Measurements from ENCODE around the gene NTN1. TPM values are rescaled to one million over a fixed set of nuclear protein-coding genes. Genes with fewer than 3 reads are reported as not detected.

Gene NTN1
- total RNA-seq, result 0.72 and 2.4 TPM in 2 replicates

DNA sequence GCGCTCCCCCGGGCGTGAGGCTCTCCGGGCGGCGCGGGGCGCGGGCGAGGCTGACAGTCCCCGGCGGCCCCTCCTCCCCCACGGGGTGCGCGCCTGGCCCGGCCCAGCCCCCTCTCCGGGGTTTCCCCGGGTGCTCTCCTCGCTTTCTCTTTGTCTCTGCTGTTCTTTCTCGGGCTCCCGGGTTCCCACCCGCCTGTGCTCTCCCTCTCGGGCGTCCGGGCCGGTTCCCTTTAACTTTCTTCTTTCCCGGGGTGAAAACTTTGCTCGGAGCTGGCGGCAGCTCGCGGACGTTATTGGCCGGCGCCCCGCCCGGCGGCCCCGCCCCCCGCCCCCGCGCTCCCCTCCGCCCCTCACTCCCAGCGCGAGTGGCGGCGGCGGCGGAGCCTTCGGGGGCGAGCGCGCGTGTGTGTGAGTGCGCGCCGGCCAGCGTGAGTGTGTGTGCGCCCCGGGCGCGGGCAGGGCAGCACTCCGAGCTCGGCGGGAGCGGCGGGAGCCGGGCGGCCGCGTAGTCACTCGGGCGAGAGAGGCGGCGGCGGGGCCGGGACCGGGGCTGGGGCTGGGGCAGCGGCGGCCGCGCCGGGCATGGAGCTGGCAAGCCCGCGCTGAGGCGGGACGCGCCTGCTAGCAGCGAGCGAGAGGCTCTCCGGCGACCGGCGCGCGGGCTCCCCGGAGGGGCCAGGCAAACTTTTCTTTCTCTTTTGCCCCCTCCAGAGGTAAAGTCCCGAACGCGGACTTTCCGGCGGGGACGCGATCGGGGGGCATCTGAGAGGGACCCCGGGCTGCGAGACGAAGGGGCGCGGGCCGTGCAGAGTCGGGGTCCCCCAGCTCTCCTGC is at the start of gene NTN1:
Gene NTN1, plus strand, starts transcription at position 353 of the 834 bp plus-strand sequence. CDS start 864 bp downstream, outside the sequence.

Other genes with a start within 250 kb of the NTN1 start
- not detected in 2 replicates for gene MFSD6L, start 222.1 kb upstream of the NTN1 start, total RNA-seq
- gene PIK3R6, start 153.8 kb upstream of the NTN1 start, total RNA-seq, result not detected in 2 replicates
- gene PIK3R5, start 55.8 kb upstream of the NTN1 start, total RNA-seq, result 0.23 and 0.38 TPM in 2 replicates